ENCODE measurements around the gene CAMK4. TPM values are rescaled to one million over a fixed set of nuclear protein-coding genes. Genes with fewer than 3 reads are reported as not detected.

CAMK4 gene
- total and polyA plus RNA-seq, 9 of the 15 experiments (the other 6 are each of a cell fraction or from before 2014, with no cell fraction given) = 0.35 TPM; not detected in 8

GRCh38 chr5:111386832-111387162 is 162.6 kb downstream of the CAMK4 start:
- no peak overlapping the region for H3K4me2 ChIP-seq (ENCODE audit: insufficient read depth, low read length)
- CTCF ChIA-PET (ENCODE audit: low intra/inter-chr PET ratio) = no interaction called here
- no peaks in the 10 kb centered on the region for H3K9me1 ChIP-seq (ENCODE audit: control insufficient read depth, insufficient read depth, low read length)
- H4K20me1 ChIP-seq (replicated peaks; ENCODE audit: control insufficient read depth, insufficient read depth, low read length) = no peaks in the 10 kb centered on the region
- H3K9ac ChIP-seq (ENCODE audit: insufficient read depth in 1 of 2, low read depth in 2 of 2, low read length in 2 of 2) = no peak overlapping the region
- no peaks in the 10 kb centered on the region for H3K9me3 ChIP-seq (replicated peaks; ENCODE audit: control insufficient read depth, insufficient read depth, low read depth, low read length)
- ATAC-seq = no peak
- intact Hi-C loops (cut with micrococcal nuclease) = no loop called here
- no peaks in the 10 kb centered on the region for H3K27me3 ChIP-seq (ENCODE audit: control insufficient read depth in 2 of 2, insufficient read depth in 2 of 2, low read length in 2 of 2)
- H3K79me2 ChIP-seq (ENCODE audit: control insufficient read depth, insufficient read depth, low read length) = no peaks in the 10 kb centered on the region
- in situ Hi-C loops (cut with MboI) = no loop called here
- BruUV-seq (replicated peaks) = no TSS peak
- H3K4me1 ChIP-seq (replicated peaks in 1 of 2; ENCODE audit: control insufficient read depth in 2 of 2, insufficient read depth in 2 of 2, low read length in 2 of 2) = no peaks in the 10 kb centered on the region
- FAIRE-seq = no peak
- TF ChIP-seq PYGO2 (tag; IDR thresholded peaks at IDR 0.05) (no peak), NR2C1 (IDR thresholded peaks at IDR 0.05) (no peak), NR2C1 (tag; IDR thresholded peaks at IDR 0.05) (no peak), NCOA4 (IDR thresholded peaks at IDR 0.05; ENCODE audit: partially characterized antibody) (no peak), HNRNPK (IDR thresholded peaks at IDR 0.05; ENCODE audit: low read depth, low read length, poor library complexity, severe bottlenecking) (no peak), ZNF174 (CRISPR knock-in tag; IDR thresholded peaks at IDR 0.05) (no peak), NFIC (IDR thresholded peaks at IDR 0.05) (no peak), GATAD2A (IDR thresholded peaks at IDR 0.05) (no peak), BCOR (IDR thresholded peaks at IDR 0.05) (no peak), U2AF1 (optimal IDR thresholded peaks at IDR 0.05; ENCODE audit: low read depth, low read length) (no peak), U2AF2 (optimal IDR thresholded peaks at IDR 0.05; ENCODE audit: low read depth, low read length) (no peak), GTF2F1 (IDR thresholded peaks at IDR 0.05; ENCODE audit: low read depth, low read length) (no peak), MBD1 (CRISPR knock-in tag; IDR thresholded peaks at IDR 0.05) (no peak), ZNF449 (CRISPR knock-in tag; IDR thresholded peaks at IDR 0.05) (no peak)
- DNase-seq (ENCODE audit: extremely low read depth in 1 of 4, low spot score in 3 of 4) = no peak
- no peaks in the 10 kb centered on the region for H3K36me3 ChIP-seq (ENCODE audit: control insufficient read depth, insufficient read depth, low read length)
- no peak overlapping the region for H3K4me3 ChIP-seq
- 0% methylated on average over 1 of the region's 1 CpG for WGBS (ENCODE audit: insufficient coverage, low coverage, missing lambda C conversion rate)
- H3K27ac ChIP-seq (ENCODE audit: extremely low read depth, low read depth, low read length) = no peak overlapping the region
- POLR2A ChIA-PET = no interaction called here
- H2AFZ ChIP-seq (ENCODE audit: low read depth, low read length) = no peak overlapping the region
